ENCODE measurements around the gene CITED1. TPM values are rescaled to one million over a fixed set of nuclear protein-coding genes. Genes with fewer than 3 reads are reported as not detected.

CITED1 gene
- polyA plus RNA-seq, 2 of the 4 experiments (the other 2 are of a cell fraction): 0.43 TPM

DNA sequence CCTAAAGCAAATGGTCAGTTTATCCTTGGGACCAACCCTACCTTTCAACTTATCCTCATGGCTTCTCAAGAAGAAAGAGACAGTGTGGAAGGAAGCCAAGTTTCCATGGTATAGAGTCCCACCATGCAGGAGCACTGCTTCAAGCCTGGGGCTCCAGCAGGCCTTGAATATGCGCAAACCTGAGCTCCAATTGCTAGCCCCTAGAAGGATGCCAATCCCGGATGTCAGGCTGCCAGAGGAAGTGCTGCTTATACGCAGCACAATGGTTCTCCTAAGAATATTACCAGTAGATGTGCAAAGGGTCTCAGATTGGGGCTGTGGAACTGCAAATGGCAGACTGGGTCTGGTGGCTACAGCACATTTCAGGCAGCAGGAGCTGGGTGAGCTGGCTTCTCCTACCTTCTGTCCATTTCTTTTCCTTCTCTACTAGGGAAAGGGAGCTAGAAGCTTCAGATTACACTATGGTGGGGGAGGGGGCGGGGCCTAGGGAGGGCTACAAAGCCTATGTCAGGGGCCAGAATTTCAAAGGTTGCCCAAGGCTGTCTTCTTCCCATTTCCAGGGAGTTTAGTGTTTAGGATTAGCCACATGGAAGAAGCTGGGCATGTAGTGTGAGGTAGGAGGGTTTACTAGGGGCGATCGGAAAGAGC is 40.7 kb upstream of the CITED1 start:
- no peak for DNase-seq (ENCODE audit: low read depth in 1 of 2, low spot score in 1 of 2)
- H3K4me2 ChIP-seq: no peak overlapping the region
- no peaks in the 10 kb centered on the region for H3K4me1 ChIP-seq
- POLR2A ChIA-PET: no interaction called here
- no peak overlapping the region for H3K4me3 ChIP-seq
- H3K9me3 ChIP-seq: no peaks in the 10 kb centered on the region
- no peak for TF ChIP-seq RCOR1 (IDR thresholded peaks at IDR 0.05; ENCODE audit: low read depth, low read length)
- no peak for TF ChIP-seq RAD21 (conservative IDR thresholded peaks at IDR 0.05 in 1 of 2, IDR thresholded peaks at IDR 0.05 in 1 of 2)
- TF ChIP-seq, protein P1, sequence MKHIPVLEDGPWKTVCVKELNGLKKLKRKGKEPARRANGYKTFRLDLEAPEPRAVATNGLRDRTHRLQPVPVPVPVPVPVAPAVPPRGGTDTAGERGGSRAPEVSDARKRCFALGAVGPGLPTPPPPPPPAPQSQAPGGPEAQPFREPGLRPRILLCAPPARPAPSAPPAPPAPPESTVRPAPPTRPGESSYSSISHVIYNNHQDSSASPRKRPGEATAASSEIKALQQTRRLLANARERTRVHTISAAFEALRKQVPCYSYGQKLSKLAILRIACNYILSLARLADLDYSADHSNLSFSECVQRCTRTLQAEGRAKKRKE (CRISPR knock-in tag; IDR thresholded peaks at IDR 0.05; ENCODE audit: low read depth): no peak
- no peak for TF ChIP-seq JUN (IDR thresholded peaks at IDR 0.05)
- no peak for TF ChIP-seq NFE2L2 (conservative IDR thresholded peaks at IDR 0.05; ENCODE audit: low read length)
- TF ChIP-seq RFX5 (IDR thresholded peaks at IDR 0.05): no peak
- TF ChIP-seq E2F6 (IDR thresholded peaks at IDR 0.05; ENCODE audit: borderline replicate concordance, low read depth): no peak
- TF ChIP-seq, protein P2, sequence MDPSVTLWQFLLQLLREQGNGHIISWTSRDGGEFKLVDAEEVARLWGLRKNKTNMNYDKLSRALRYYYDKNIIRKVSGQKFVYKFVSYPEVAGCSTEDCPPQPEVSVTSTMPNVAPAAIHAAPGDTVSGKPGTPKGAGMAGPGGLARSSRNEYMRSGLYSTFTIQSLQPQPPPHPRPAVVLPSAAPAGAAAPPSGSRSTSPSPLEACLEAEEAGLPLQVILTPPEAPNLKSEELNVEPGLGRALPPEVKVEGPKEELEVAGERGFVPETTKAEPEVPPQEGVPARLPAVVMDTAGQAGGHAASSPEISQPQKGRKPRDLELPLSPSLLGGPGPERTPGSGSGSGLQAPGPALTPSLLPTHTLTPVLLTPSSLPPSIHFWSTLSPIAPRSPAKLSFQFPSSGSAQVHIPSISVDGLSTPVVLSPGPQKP (IDR thresholded peaks at IDR 0.05; ENCODE audit: low read depth, low read length): no peak
- TF ChIP-seq, protein P3, sequence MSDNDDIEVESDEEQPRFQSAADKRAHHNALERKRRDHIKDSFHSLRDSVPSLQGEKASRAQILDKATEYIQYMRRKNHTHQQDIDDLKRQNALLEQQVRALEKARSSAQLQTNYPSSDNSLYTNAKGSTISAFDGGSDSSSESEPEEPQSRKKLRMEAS (IDR thresholded peaks at IDR 0.05): no peak
- TF ChIP-seq POLR2AphosphoS2 (conservative IDR thresholded peaks at IDR 0.05; ENCODE audit: low read length): no peak
- no peak for TF ChIP-seq ZFP36 (IDR thresholded peaks at IDR 0.05; ENCODE audit: borderline replicate concordance, partially characterized antibody)
- TF ChIP-seq ZNF302 (CRISPR knock-in tag; IDR thresholded peaks at IDR 0.05): no peak
- no peak for TF ChIP-seq KDM5A (IDR thresholded peaks at IDR 0.05)
- no peak for TF ChIP-seq MYC (IDR thresholded peaks at IDR 0.05; ENCODE audit: borderline replicate concordance, low read length)
- no peak for TF ChIP-seq JUNB (IDR thresholded peaks at IDR 0.05)
- no peak for TF ChIP-seq MAZ (IDR thresholded peaks at IDR 0.05; ENCODE audit: borderline replicate concordance, low read depth, low read length)
- H3K27ac ChIP-seq: no peak overlapping the region
- 97% methylated on average over 5 of the region's 6 CpGs for WGBS (ENCODE audit: missing lambda C conversion rate)
- no peak for FAIRE-seq
- no peak for ATAC-seq
- CTCF ChIA-PET: no interaction called here

DNA sequence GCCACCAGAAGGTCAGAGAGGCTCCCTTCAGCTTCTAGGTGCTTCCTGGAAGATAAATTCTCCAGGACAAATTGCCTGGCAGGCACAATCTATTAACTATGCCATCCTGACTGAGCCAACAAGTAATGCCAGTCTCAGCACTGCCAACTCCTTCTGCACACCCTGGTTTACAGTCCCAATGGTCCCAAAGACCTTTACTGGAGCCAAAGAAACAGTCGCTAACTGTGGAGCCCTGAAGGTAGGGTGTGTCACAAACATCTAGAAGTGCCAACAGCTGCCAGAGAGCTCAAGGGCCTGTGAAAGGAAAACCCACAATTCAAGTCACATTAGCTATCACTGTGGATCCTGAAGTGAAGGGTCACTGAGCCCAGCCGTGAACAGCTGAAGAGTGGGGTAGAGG is 34.9 kb upstream of the CITED1 start:
- Histone ChIP-seq H3K9me3 (no peaks in the 10 kb centered on the region), H3K4me2 (no peak overlapping the region), H3K4me3 (no peak overlapping the region), H3K4me1 (no peaks in the 10 kb centered on the region), H3K27ac (no peak overlapping the region)
- CTCF ChIA-PET: no interaction called here
- DNase-seq (ENCODE audit: low read depth in 1 of 2, low spot score in 1 of 2): no peak
- WGBS (ENCODE audit: missing lambda C conversion rate): 100% methylated on average over 1 of the region's 2 CpGs
- TF ChIP-seq FOXS1 (CRISPR knock-in tag; IDR thresholded peaks at IDR 0.05): no peak
- TF ChIP-seq, protein P1 (CRISPR knock-in tag; IDR thresholded peaks at IDR 0.05; ENCODE audit: low read depth): no peak
- TF ChIP-seq, protein P2 (IDR thresholded peaks at IDR 0.05; ENCODE audit: low read depth, low read length): no peak
- no peak for TF ChIP-seq ZNF302 (CRISPR knock-in tag; IDR thresholded peaks at IDR 0.05)
- TF ChIP-seq HES2 (IDR thresholded peaks at IDR 0.05): no peak
- no peak for TF ChIP-seq TP53 (CRISPR knock-in tag; IDR thresholded peaks at IDR 0.05)
- no peak for TF ChIP-seq KDM5A (IDR thresholded peaks at IDR 0.05)
- TF ChIP-seq RFX5 (IDR thresholded peaks at IDR 0.05): no peak
- TF ChIP-seq, protein P3 (IDR thresholded peaks at IDR 0.05): no peak
- no peak for TF ChIP-seq HDAC2 (IDR thresholded peaks at IDR 0.05)
- TF ChIP-seq, protein P4, sequence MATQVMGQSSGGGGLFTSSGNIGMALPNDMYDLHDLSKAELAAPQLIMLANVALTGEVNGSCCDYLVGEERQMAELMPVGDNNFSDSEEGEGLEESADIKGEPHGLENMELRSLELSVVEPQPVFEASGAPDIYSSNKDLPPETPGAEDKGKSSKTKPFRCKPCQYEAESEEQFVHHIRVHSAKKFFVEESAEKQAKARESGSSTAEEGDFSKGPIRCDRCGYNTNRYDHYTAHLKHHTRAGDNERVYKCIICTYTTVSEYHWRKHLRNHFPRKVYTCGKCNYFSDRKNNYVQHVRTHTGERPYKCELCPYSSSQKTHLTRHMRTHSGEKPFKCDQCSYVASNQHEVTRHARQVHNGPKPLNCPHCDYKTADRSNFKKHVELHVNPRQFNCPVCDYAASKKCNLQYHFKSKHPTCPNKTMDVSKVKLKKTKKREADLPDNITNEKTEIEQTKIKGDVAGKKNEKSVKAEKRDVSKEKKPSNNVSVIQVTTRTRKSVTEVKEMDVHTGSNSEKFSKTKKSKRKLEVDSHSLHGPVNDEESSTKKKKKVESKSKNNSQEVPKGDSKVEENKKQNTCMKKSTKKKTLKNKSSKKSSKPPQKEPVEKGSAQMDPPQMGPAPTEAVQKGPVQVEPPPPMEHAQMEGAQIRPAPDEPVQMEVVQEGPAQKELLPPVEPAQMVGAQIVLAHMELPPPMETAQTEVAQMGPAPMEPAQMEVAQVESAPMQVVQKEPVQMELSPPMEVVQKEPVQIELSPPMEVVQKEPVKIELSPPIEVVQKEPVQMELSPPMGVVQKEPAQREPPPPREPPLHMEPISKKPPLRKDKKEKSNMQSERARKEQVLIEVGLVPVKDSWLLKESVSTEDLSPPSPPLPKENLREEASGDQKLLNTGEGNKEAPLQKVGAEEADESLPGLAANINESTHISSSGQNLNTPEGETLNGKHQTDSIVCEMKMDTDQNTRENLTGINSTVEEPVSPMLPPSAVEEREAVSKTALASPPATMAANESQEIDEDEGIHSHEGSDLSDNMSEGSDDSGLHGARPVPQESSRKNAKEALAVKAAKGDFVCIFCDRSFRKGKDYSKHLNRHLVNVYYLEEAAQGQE (IDR thresholded peaks at IDR 0.05): no peak
- ATAC-seq: no peak
- no peak for FAIRE-seq
- POLR2A ChIA-PET: no interaction called here

Data from A549 (cell line).